Measurements from ENCODE around the gene PSMD1.
"Not testable (repeated sequence)": the region's sequence is repeated elsewhere in the genome, so short reads cannot be mapped to it uniquely, and the experiment has no call there.

PSMD1 gene

GRCh38 chr2:231115651-231116050 is 59.0 kb downstream of the PSMD1 start:
- no peak for DNase-seq (ENCODE audit: low read depth in 3 of 3)

GRCh38 chr2:231117148-231117547 is 60.5 kb downstream of the PSMD1 start:
- DNase-seq (ENCODE audit: low read depth in 3 of 3): no peak

GRCh38 chr2:231117922-231118613 is 61.4 kb downstream of the PSMD1 start:
- DNase-seq (ENCODE audit: low read depth in 3 of 3): no peak

GRCh38 chr2:231118614-231118942 is 61.9 kb downstream of the PSMD1 start:
- DNase-seq (ENCODE audit: low read depth in 3 of 3): no peak

- DNase-seq (ENCODE audit: low read depth in 3 of 3): no peak
Measured at GRCh38 chr2:231123362-231123898, 66.8 kb downstream of the PSMD1 start.

- no peak for DNase-seq (ENCODE audit: low read depth in 3 of 3)
Measured at GRCh38 chr2:231124838-231125568, 68.3 kb downstream of the PSMD1 start, which contains the start of gene HTR2B. TSS of gene HTR2B (minus strand) at chr2:231125042. CDS start at chr2:231123764, 1,278 bp downstream.

- no peak for DNase-seq (ENCODE audit: low read depth in 3 of 3)
Measured at GRCh38 chr2:231126123-231126522, 69.5 kb downstream of the PSMD1 start.

GRCh38 chr2:231127480-231127879 is 70.8 kb downstream of the PSMD1 start:
- no peak for DNase-seq (ENCODE audit: low read depth in 3 of 3)

GRCh38 chr2:231127936-231128335 is 71.3 kb downstream of the PSMD1 start:
- DNase-seq (ENCODE audit: low read depth in 3 of 3): no peak

GRCh38 chr2:231128541-231128940 is 71.9 kb downstream of the PSMD1 start:
- DNase-seq (ENCODE audit: low read depth in 3 of 3): no peak

- no peak for DNase-seq (ENCODE audit: low read depth in 3 of 3)
Measured at GRCh38 chr2:231129216-231129615, 72.5 kb downstream of the PSMD1 start.

GRCh38 chr2:231130336-231131056 is 73.8 kb downstream of the PSMD1 start:
- no peak for DNase-seq (ENCODE audit: low read depth in 3 of 3)

GRCh38 chr2:231132129-231132528 is 75.5 kb downstream of the PSMD1 start:
- DNase-seq (ENCODE audit: low read depth in 3 of 3): no peak

- no peak for DNase-seq (ENCODE audit: low read depth in 3 of 3)
Measured at GRCh38 chr2:231133365-231134099, 76.9 kb downstream of the PSMD1 start.

- no peak for DNase-seq (ENCODE audit: low read depth in 3 of 3)
Measured at GRCh38 chr2:231134910-231135655, 78.4 kb downstream of the PSMD1 start.

GRCh38 chr2:231138699-231139098 is 82.0 kb downstream of the PSMD1 start:
- no peak for DNase-seq (ENCODE audit: low read depth in 3 of 3)

- DNase-seq (ENCODE audit: low read depth in 3 of 3): no peak
Measured at GRCh38 chr2:231139796-231140195, 83.1 kb downstream of the PSMD1 start.

GRCh38 chr2:231140808-231141207 is 84.1 kb downstream of the PSMD1 start:
- DNase-seq (ENCODE audit: low read depth in 3 of 3): not testable (repeated sequence)

GRCh38 chr2:231144896-231145295 is 88.2 kb downstream of the PSMD1 start:
- no peak for DNase-seq (ENCODE audit: low read depth in 3 of 3)

- DNase-seq (ENCODE audit: low read depth in 3 of 3): no peak
Measured at GRCh38 chr2:231146665-231147064, 90.0 kb downstream of the PSMD1 start.
